GM19351 (cell line): ENCODE results near the gene CPA5.
"Not testable (repeated sequence)": the region's sequence is repeated elsewhere in the genome, so short reads cannot be mapped to it uniquely, and the experiment has no call there.

Source experiments
- ATAC-seq: cut with Tn5 transposase; IDR thresholded peaks from one replicate; pipeline ENCODE4 v1.9.1; 2021; ENCODE audit warnings: mild to moderate bottlenecking, moderate library complexity; ENCODE audit not compliant: unreplicated experiment

CPA5 gene

GRCh38 chr7:130358471-130358870 lies 13.9 kb downstream of the CPA5 start:
- ATAC-seq: no peak

DNA sequence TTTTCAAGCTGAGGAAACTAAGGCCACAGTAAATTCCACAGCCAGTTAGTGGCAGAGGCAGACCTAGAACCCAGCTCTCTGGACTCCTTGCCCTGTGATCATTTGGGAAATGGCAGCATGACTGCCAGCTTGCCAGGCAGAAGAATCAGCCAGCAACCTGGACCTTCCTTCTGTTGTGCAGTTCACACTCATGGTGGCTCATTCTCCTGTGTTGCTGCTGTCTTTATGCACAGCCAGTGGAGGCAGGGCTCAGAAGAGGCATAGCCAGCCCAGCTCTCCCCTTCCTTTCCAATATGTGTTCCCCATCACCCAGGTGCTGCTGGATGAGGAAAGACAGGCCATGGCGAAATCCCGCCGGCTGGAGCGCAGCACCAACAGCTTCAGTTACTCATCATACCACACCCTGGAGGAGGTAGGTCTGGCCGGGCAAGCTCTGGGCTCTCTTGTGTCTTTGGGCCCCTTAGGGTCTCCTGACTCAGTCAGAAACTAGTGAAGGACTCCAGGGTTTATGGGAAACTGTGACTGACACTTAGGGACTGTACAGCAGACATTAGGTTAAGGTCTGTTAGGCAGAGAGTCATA lies 14.8 kb downstream of the CPA5 start:
- ATAC-seq: no peak

DNA sequence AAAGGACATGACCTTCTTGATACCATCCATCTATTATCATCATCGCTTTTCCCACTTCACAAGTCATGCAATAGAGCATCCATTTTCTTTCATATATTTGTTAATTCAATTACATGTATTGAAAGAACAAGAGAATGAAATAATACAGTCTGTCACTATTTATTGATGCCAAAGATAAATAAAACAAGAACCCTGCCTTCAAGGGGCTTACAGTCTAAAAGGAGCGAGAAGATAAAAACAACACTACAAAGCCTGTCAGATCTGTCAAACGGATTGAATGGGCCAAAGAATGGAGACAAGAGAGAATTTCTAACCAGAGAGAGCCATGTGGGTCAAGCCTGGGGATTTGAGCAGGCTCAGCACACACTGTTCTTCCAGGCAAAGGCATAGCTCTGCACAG lies 15.9 kb downstream of the CPA5 start:
- ATAC-seq: no peak

- ATAC-seq: no peak
Measured at GRCh38 chr7:130361681-130362080, 17.1 kb downstream of the CPA5 start.

GRCh38 chr7:130362251-130362816 lies 17.7 kb downstream of the CPA5 start:
- ATAC-seq: no peak

GRCh38 chr7:130363026-130363847 lies 18.6 kb downstream of the CPA5 start:
- ATAC-seq: peak; percentile 33

GRCh38 chr7:130364451-130364850 lies 19.8 kb downstream of the CPA5 start:
- ATAC-seq: no peak

GRCh38 chr7:130365088-130365487 lies 20.5 kb downstream of the CPA5 start:
- ATAC-seq: no peak

- ATAC-seq: peak; percentile 84
Measured at GRCh38 chr7:130365511-130366441, 21.2 kb downstream of the CPA5 start.

DNA sequence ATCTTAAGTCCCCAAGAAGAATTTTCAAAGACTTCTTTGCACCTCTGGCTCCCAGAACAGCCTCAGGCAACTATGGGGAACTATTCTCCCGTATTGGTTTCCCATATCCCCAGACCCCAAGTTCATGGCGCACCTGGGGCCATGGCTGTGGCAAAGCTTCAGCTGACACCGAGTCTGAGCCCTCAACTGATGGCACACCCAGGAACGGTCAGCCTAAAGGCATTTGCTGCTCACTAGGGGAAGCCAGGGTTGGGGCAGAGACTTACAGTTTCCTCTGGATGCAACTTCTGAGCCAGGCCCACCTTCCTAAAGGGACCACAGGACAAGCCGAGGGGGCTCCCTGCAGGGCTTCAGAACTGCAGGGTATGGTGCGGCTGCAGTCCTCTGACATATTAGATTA lies 21.9 kb downstream of the CPA5 start:
- ATAC-seq: no peak

DNA sequence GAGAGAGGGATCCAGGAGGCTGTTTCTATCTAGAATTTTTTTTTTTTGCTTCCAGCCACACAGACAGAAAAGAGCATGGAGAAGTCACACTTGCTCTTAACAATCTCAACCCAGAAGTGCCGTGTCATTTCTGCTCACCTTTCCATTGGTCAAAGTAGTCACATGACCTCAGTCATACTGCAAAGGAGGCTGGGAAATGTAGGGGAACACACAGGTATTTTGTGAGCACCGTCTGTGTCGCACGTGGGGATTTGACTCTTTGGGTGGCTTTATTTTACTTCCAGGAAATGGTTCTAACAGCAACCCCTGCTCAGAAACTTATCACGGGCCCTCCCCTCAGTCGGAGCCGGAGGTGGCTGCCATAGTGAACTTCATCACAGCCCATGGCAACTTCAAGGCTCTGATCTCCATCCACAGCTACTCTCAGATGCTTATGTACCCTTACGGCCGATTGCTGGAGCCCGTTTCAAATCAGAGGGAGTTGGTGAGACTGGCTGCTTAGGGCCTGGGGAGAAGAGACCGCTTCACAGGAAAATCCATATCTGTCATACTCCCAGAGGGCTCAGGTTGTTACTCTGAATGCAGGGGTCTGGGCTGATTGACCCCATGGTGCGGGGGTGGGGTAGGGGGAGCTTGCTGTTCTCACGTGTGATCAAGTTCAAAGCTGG lies 22.6 kb downstream of the CPA5 start:
- no peak for ATAC-seq

DNA sequence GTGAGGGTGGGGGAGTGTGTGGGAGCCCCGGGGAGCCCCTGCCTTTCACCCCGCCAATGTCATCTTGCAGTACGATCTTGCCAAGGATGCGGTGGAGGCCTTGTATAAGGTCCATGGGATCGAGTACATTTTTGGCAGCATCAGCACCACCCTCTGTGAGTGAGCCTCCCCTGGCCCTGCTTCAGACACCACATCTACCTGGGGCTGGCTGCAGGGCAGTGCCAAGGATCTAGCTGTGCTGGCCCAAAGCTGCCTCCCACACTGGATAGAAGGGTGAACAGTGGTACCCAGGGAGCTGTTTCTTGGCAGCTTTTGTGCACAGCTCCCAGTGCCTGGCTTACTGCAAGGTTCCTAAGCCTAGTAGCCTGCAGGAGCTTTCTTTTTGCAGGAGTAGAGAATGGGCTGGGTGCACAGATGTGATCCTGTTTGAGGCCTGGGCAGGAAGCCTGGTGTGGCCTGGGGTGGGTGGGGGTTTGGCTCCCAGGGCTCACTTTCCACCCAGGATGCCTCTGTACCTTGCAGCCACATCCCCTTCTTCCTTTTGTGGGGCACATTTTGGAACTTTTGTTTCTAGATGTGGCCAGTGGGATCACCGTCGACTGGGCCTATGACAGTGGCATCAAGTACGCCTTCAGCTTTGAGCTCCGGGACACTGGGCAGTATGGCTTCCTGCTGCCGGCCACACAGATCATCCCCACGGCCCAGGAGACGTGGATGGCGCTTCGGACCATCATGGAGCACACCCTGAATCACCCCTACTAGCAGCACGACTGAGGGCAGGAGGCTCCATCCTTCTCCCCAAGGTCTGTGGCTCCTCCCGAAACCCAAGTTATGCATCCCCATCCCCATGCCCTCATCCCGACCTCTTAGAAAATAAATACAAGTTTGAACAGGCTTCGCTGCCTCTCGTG lies 23.5 kb downstream of the CPA5 start:
- ATAC-seq: no peak

- no peak for ATAC-seq
Measured at GRCh38 chr7:130369110-130369711, 24.6 kb downstream of the CPA5 start.

DNA sequence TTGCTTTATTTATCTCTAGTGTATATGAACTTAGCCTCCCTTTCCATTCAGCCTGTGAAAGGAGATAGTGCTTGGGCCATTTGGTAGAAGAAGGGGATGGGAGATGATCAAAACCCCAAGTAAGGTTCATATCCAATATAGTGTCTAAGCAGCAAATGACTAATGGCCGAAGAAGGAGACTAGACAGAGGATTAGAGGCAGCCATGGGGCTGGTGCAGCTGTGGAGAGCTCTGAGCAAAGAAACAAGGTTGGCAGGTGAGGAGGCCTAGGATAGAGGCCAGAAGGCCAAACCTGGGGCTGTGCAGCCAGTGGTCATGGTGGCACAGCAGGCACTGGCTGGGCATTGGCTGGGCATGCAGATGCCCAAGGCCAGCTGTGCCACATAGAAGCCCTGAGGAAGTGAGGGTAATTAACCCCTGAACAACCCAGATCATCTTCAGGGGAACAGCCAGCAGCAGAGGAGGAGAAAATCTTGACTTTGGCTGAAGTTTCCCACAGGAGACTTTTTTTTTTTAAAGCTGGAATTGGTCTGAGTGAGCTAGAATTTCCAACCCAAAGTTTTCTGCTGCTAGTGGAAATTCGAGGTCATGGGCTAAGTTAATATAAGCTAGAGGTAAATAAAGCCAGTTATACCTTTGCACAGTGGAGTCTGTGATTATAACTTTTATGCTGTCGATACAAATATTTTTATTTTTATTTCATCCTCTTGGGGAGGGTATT lies 25.4 kb downstream of the CPA5 start:
- no peak for ATAC-seq

- no peak for ATAC-seq
Measured at GRCh38 chr7:130371046-130371445, 26.4 kb downstream of the CPA5 start.

- ATAC-seq: no peak
Measured at GRCh38 chr7:130372402-130373165, 28.0 kb downstream of the CPA5 start.

GRCh38 chr7:130374507-130374906 lies 29.9 kb downstream of the CPA5 start:
- ATAC-seq: no peak

DNA sequence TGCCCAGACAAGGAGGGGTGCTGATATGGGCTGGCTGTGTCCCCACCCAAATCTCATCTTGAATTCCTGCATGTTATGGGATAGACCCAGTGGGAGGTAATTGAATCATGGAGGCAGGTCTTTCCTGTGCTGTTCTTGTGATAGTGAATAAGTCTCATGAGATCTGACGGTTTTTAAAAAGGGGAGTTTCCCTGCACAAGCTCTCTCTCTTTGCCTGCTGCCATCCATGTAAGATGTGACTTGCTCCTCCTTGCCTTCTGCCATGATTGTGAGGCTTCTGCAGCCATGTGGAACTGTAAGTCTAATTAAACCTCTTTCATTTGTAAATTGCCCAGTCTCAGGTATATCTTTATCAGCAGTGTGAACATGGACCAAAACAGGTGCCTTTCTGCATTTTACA lies 31.8 kb downstream of the CPA5 start:
- ATAC-seq: not testable (repeated sequence)
